ENCODE results near the gene GTF3C6. TPM values are rescaled to one million over a fixed set of nuclear protein-coding genes. Genes with fewer than 3 reads are reported as not detected.
A peak's percentile ranks its signal among the peaks of the same experiment; 100 is the strongest.

Gene GTF3C6, protein sequence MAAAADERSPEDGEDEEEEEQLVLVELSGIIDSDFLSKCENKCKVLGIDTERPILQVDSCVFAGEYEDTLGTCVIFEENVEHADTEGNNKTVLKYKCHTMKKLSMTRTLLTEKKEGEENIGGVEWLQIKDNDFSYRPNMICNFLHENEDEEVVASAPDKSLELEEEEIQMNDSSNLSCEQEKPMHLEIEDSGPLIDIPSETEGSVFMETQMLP
- 10 to 100 TPM; 15.7 to 31.4 (median 25.8) TPM for total RNA-seq

DNA sequence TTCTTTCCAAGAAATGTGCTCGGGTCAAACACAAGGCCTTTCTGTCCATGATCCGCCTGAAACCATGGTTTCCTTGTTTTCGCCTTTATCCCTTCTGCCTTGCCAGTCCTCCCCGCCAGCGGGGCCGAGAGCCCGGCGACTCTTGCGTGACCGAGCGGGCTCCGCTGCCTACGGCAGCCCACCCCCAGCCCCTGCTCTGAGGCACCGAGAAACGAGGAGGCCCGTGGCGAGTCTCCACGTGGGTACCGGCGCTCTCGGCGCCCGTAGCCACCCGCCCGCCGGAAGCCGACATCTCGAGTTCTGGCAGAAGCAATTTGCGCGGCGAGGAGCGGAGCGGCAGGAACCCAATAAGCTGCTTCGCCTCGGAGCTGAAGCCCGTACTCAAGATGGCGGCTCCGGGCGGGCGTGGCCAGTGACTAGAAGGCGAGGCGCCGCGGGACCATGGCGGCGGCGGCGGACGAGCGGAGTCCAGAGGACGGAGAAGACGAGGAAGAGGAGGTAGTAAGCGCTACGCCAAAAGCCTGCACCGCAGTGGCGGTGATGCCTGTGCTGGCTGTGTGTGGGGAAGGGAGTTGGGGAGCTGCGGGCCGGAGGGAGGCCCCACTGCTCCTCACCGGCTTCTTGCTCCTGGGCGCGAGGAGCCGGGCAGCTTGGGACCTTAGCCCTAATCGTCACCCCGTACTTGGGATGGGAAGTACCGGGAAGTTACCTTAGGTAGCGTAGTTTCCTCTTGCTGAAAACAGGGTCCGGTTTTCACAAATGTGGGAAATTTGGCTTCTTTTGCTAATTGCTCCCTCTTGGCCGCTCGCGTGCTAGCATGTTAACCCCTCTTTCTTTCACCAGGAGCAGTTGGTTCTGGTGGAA is at the start of gene GTF3C6:
Gene GTF3C6, plus strand, starts transcription at position 378 of the 864 bp plus-strand sequence. Its CDS starts 64 bp downstream, at position 442.
- peak within 1 kb of the TSS; percentile 83 to 95 (median 90) for H3K27ac ChIP-seq
- TF ChIP-seq, protein P1, sequence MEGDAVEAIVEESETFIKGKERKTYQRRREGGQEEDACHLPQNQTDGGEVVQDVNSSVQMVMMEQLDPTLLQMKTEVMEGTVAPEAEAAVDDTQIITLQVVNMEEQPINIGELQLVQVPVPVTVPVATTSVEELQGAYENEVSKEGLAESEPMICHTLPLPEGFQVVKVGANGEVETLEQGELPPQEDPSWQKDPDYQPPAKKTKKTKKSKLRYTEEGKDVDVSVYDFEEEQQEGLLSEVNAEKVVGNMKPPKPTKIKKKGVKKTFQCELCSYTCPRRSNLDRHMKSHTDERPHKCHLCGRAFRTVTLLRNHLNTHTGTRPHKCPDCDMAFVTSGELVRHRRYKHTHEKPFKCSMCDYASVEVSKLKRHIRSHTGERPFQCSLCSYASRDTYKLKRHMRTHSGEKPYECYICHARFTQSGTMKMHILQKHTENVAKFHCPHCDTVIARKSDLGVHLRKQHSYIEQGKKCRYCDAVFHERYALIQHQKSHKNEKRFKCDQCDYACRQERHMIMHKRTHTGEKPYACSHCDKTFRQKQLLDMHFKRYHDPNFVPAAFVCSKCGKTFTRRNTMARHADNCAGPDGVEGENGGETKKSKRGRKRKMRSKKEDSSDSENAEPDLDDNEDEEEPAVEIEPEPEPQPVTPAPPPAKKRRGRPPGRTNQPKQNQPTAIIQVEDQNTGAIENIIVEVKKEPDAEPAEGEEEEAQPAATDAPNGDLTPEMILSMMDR (IDR thresholded peaks at IDR 0.05): no peak
- TF ChIP-seq POLR2A (IDR thresholded peaks at IDR 0.05): peak; percentile 74 to 79
- H3K4me1 ChIP-seq: peaks cover 0 to 8% (median 5%) of the 10 kb centered on the region in 4 donors
- DNase-seq: peak; percentile 96 to 98 (median 96)
- H3K27me3 ChIP-seq: no peaks in the 10 kb centered on the region
- peaks cover 0 to 33% (median 0%) of the 10 kb centered on the region in 3 donors for H3K36me3 ChIP-seq
- H3K9me3 ChIP-seq: no peaks in the 10 kb centered on the region
- peak within 1 kb of the TSS; percentile 76 to 97 (median 82) for H3K4me3 ChIP-seq

DNA sequence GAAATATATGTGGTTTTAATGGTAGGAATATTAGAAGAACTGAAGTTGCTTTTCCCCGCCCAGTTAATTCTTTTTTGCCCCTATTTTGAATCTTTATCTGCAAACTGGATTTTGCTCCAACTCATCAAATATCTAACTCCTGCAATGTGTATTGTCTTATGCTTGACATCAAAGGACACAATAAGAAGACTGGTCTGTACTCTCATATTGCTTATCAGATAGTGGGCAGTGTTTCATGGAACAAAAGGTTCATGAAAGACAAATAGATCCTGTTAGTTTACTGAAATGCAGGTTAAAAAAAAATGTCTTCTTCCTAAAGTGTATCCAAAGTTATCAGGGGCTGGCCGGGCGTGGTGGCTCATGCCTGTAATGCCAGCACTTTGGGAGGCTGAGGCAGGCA is 27.7 kb upstream of the GTF3C6 start:
- no peak overlapping the region for H3K4me3 ChIP-seq
- H3K9me3 ChIP-seq: no peaks in the 10 kb centered on the region
- H3K36me3 ChIP-seq: no peaks in the 10 kb centered on the region
- no peak for DNase-seq
- no peak for TF ChIP-seq POLR2A (IDR thresholded peaks at IDR 0.05)
- TF ChIP-seq, protein P1 (IDR thresholded peaks at IDR 0.05): no peak
- peaks cover 0 to 5% (median 0%) of the 10 kb centered on the region in 4 donors for H3K4me1 ChIP-seq
- no peaks in the 10 kb centered on the region for H3K27me3 ChIP-seq
- no peak overlapping the region for H3K27ac ChIP-seq

DNA sequence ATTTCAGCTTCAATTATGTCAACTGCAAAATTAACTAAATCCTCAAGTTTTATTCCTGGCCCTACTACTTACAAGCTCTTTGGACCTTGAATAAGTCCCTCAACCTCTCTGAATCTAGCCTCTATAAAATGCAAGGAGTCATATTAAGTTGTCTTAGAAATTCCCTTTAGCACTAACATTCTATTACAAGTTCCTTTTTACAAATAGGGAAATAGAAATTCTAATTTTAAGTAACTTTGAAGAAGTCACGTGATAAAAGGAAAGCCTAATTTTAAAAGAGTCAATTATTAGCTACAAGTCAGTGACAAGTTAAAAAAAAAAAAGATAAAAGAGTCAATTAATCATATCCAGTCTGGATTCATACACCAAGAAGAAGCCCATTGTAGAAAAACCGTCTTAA is 24.6 kb upstream of the GTF3C6 start:
- no peak for TF ChIP-seq POLR2A (IDR thresholded peaks at IDR 0.05)
- TF ChIP-seq, protein P1 (IDR thresholded peaks at IDR 0.05): no peak
- peaks cover 0 to 5% (median 0%) of the 10 kb centered on the region in 4 donors for H3K4me1 ChIP-seq

DNA sequence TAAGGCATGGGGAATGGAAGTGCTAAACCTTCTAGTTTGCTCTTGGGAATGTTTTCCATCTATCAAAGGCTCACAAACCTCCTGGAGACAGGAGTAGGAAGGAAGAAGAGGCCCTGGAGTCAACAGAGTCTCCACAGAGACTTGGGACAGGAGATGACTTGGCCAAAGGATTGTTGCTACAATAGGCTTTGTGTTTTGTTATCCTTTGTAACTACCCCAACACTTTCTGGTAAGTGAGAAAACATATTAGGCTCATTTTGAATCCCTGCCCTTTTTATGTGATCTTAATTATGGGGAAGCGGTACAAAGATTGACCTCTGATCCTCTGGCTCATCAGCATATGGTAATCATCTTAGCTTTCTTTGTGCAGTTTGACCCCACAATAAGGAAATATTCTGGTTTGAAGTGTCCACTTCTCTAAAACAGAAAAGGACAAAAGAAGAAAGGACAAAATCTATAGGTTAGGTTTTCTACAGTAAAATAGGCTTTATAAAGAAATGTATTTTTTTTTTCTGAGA is 24.1 kb upstream of the GTF3C6 start:
- TF ChIP-seq, protein P1 (IDR thresholded peaks at IDR 0.05): no peak
- TF ChIP-seq POLR2A (IDR thresholded peaks at IDR 0.05): no peak
- H3K4me1 ChIP-seq: peaks cover 0 to 5% (median 0%) of the 10 kb centered on the region in 4 donors
- DNase-seq: no peak
- no peak overlapping the region for H3K4me3 ChIP-seq
- no peaks in the 10 kb centered on the region for H3K27me3 ChIP-seq
- H3K36me3 ChIP-seq: no peaks in the 10 kb centered on the region
- no peak overlapping the region for H3K27ac ChIP-seq
- H3K9me3 ChIP-seq: no peaks in the 10 kb centered on the region

More for the DNA sequence above, 24.6 kb upstream of the GTF3C6 start:
- Histone ChIP-seq H3K27ac (no peak overlapping the region), H3K36me3 (no peaks in the 10 kb centered on the region), H3K27me3 (no peaks in the 10 kb centered on the region), H3K9me3 (no peaks in the 10 kb centered on the region), H3K4me3 (no peak overlapping the region)
- no peak for DNase-seq

DNA sequence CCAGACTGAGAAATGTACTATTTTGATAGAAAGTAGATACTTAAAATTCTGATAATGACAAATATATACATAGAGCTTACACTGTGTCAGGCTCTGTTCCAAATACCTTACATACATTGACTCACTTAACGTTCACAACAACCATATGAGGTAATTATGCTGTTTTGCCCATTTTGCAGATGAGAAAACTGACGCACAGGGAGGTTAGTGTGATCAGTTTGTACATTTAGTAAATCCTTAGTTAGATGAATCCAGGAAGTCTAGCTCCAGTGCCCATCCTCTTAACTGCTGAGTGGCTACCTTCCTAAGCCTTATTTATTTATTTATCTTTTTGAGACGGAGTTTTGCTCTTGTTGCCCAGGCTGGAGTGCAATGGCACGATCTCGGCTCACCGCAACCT is 23.3 kb upstream of the GTF3C6 start:
- TF ChIP-seq POLR2A (IDR thresholded peaks at IDR 0.05): no peak
- TF ChIP-seq, protein P1 (IDR thresholded peaks at IDR 0.05): no peak
- no peak overlapping the region for H3K4me3 ChIP-seq
- no peak for DNase-seq
- H3K9me3 ChIP-seq: no peaks in the 10 kb centered on the region
- no peak overlapping the region for H3K27ac ChIP-seq
- no peaks in the 10 kb centered on the region for H3K36me3 ChIP-seq
- H3K4me1 ChIP-seq: peaks cover 0 to 5% (median 0%) of the 10 kb centered on the region in 4 donors
- H3K27me3 ChIP-seq: no peaks in the 10 kb centered on the region
